WTC11 (cell line): Measurements from ENCODE around the gene B3GALT5. TPM values are rescaled to one million over a fixed set of nuclear protein-coding genes. Genes with fewer than 3 reads are reported as not detected.

Experiments used
- ATAC-seq: fragments of 200-7000 bp; cut with Tn5 transposase; 2 replicates; pipeline ENCODE4 v1.10.0; 2021; ENCODE audit warnings: mild to moderate bottlenecking, moderate library complexity
- CTCF ChIA-PET: fragments of 300-600 bp; sonication (Branson Sonifier 250); formaldehyde crosslinking; loops from one replicate; lab custom pipeline; 2021; ENCODE audit warnings: antibody characterized with exemption; lab: Charles Lee
- POLR2A ChIA-PET: fragments of 350-600 bp; sonication (Branson Sonifier 250); formaldehyde crosslinking; loops from one replicate; lab custom pipeline; 2021; ENCODE audit warnings: antibody characterized with exemption; lab: Charles Lee
- DNase-seq: peaks from one replicate; pipeline ENCODE4 v3.0.0; 2021; ENCODE audit warnings: low spot score
- H3K27ac Mint-ChIP-seq: 2 replicates; pipeline ENCODE4 v1.8.0; 2021; ENCODE audit warnings: mixed read lengths
- H3K27me3 Mint-ChIP-seq: 2 replicates; pipeline ENCODE4 v1.8.0; 2021; ENCODE audit warnings: low read depth, mild to moderate bottlenecking, moderate library complexity, mixed read lengths
- H3K36me3 Mint-ChIP-seq: 2 replicates; pipeline ENCODE4 v1.8.0; 2021; ENCODE audit warnings: mixed read lengths
- H3K4me1 Mint-ChIP-seq: 2 replicates; pipeline ENCODE4 v1.8.0; 2022; ENCODE audit warnings: mixed read lengths
- H3K4me3 Mint-ChIP-seq: 2 replicates; pipeline ENCODE4 v1.8.0; 2021; ENCODE audit warnings: mild to moderate bottlenecking, moderate library complexity, mixed read lengths
- H3K9me3 Mint-ChIP-seq: 2 replicates; pipeline ENCODE4 v1.8.0; 2021; ENCODE audit warnings: mixed read lengths
- AR ChIP-seq: fragments of 250-450 bp; sonication (Bioruptor Pico); IDR thresholded peaks from 2 replicates; pipeline ENCODE4 v1.9.0; 2021; ENCODE audit warnings: mild to moderate bottlenecking
- CREB1 ChIP-seq: sonication (generic); formaldehyde crosslinking; IDR thresholded peaks from 2 replicates; pipeline ENCODE4 v1.8.0; 2023; ENCODE audit warnings: mild to moderate bottlenecking, missing genetic modification reagents
- ESRRA ChIP-seq: sonication (generic); formaldehyde crosslinking; IDR thresholded peaks from 2 replicates; pipeline ENCODE4 v1.8.1; 2022; ENCODE audit warnings: mild to moderate bottlenecking, missing genetic modification reagents, borderline replicate concordance
- FOXK1 ChIP-seq: sonication (generic); formaldehyde crosslinking; IDR thresholded peaks from 2 replicates; pipeline ENCODE4 v1.8.0; 2022; ENCODE audit warnings: mild to moderate bottlenecking, moderate library complexity, missing genetic modification reagents
- GRHL2 ChIP-seq: fragments of 250-450 bp; sonication (Bioruptor Pico); IDR thresholded peaks from 2 replicates; pipeline ENCODE4 v1.8.0; 2022; ENCODE audit warnings: mild to moderate bottlenecking, moderate library complexity; ENCODE audit not compliant: insufficient replicate concordance, severe bottlenecking
- JUN ChIP-seq: sonication (generic); formaldehyde crosslinking; IDR thresholded peaks from 2 replicates; pipeline ENCODE4 v1.8.0; 2023; ENCODE audit warnings: mild to moderate bottlenecking, missing genetic modification reagents
- MYBL2 ChIP-seq: sonication (generic); formaldehyde crosslinking; IDR thresholded peaks from 2 replicates; pipeline ENCODE4 v1.8.1; 2023; ENCODE audit warnings: mild to moderate bottlenecking, moderate library complexity, missing genetic modification reagents
- NFYB ChIP-seq: sonication (generic); formaldehyde crosslinking; conservative IDR thresholded peaks from 2 replicates; pipeline ENCODE4 v1.8.0; 2022; ENCODE audit warnings: low read depth, missing genetic modification reagents
- NR1H2 ChIP-seq: sonication (generic); formaldehyde crosslinking; IDR thresholded peaks from 2 replicates; pipeline ENCODE4 v1.9.0; 2021; ENCODE audit warnings: mild to moderate bottlenecking, moderate library complexity, missing genetic modification reagents
- SOX15 ChIP-seq: fragments of 250-450 bp; sonication (Bioruptor Pico); IDR thresholded peaks from 2 replicates; pipeline ENCODE4 v1.9.0; 2021; ENCODE audit warnings: mild to moderate bottlenecking
- TEAD1 ChIP-seq: sonication (generic); formaldehyde crosslinking; IDR thresholded peaks from 2 replicates; pipeline ENCODE4 v1.8.0; 2022; ENCODE audit warnings: mild to moderate bottlenecking, missing genetic modification reagents
- ZBTB43 ChIP-seq: sonication (generic); formaldehyde crosslinking; IDR thresholded peaks from 2 replicates; pipeline ENCODE4 v1.8.1; 2023; ENCODE audit warnings: mild to moderate bottlenecking, missing genetic modification reagents
- ZNF121 ChIP-seq: sonication (generic); formaldehyde crosslinking; IDR thresholded peaks from 2 replicates; pipeline ENCODE4 v1.8.0; 2023; ENCODE audit warnings: missing genetic modification reagents
- ZNF219 ChIP-seq: sonication (generic); formaldehyde crosslinking; IDR thresholded peaks from 2 replicates; pipeline ENCODE4 v1.8.0; 2023; ENCODE audit warnings: missing genetic modification reagents, mild to moderate bottlenecking, borderline replicate concordance
- ZNF232 ChIP-seq: sonication (generic); formaldehyde crosslinking; IDR thresholded peaks from 2 replicates; pipeline ENCODE4 v1.8.0; 2022; ENCODE audit warnings: mild to moderate bottlenecking, missing genetic modification reagents
- ZNF425 ChIP-seq: fragments of 250-450 bp; sonication (Bioruptor Pico); conservative IDR thresholded peaks from 2 replicates; pipeline ENCODE4 v1.9.0; 2021; ENCODE audit warnings: mild to moderate bottlenecking
- total RNA-seq: library from RNA; stranded (reverse); gene quantifications from 3 replicates; pipeline ENCODE4 v1.2.3, GENCODE V29; 2021
- TF ChIP-seq, protein P1 (sequence below): fragments of 250-450 bp; sonication (Bioruptor Pico); IDR thresholded peaks from 2 replicates; pipeline ENCODE4 v1.9.0; 2021; ENCODE audit warnings: moderate library complexity, mild to moderate bottlenecking, inconsistent platforms, borderline replicate concordance

B3GALT5 gene
- total RNA-seq, 1 experiment from 2014 or later = 25.8 TPM

GRCh38 chr21:39625211-39625895 is 12.6 kb downstream of the B3GALT5 start:
- DNase-seq = no peak
- ChIA-PET POLR2A (no interaction called here), CTCF (no interaction called here)
- TF ChIP-seq ZNF219 (CRISPR knock-in tag) (no peak), ZNF232 (no peak), ZNF121 (CRISPR knock-in tag) (no peak), CREB1 (CRISPR knock-in tag) (no peak), JUN (no peak), ZNF425 (CRISPR knock-in tag) (no peak), NFYB (CRISPR knock-in tag) (no peak)
- peaks cover 66% of the 10 kb centered on the region for H3K4me1 Mint-ChIP-seq
- no peak; the same call in 1 of the 2 replicates for ATAC-seq
- H3K27me3 Mint-ChIP-seq = no peaks in the 10 kb centered on the region
- H3K36me3 Mint-ChIP-seq = peaks cover 50% of the 10 kb centered on the region
- H3K9me3 Mint-ChIP-seq = peaks cover 9% of the 10 kb centered on the region
- H3K4me3 Mint-ChIP-seq = no peak overlapping the region
- H3K27ac Mint-ChIP-seq = peak overlapping the region; percentile 38

- ChIA-PET POLR2A (no interaction called here), CTCF (no interaction called here)
- H3K4me3 Mint-ChIP-seq = no peak overlapping the region
- no peak for DNase-seq
- no peak for ATAC-seq
- H3K27me3 Mint-ChIP-seq = no peaks in the 10 kb centered on the region
- H3K9me3 Mint-ChIP-seq = peaks cover 6% of the 10 kb centered on the region
- TF ChIP-seq, protein P1, sequence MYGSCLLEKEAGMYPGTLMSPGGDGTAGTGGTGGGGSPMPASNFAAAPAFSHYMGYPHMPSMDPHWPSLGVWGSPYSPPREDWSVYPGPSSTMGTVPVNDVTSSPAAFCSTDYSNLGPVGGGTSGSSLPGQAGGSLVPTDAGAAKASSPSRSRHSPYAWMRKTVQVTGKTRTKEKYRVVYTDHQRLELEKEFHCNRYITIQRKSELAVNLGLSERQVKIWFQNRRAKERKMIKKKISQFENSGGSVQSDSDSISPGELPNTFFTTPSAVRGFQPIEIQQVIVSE = no peak
- TF ChIP-seq SOX15 (CRISPR knock-in tag) (no peak), AR (CRISPR knock-in tag) (no peak), MYBL2 (CRISPR knock-in tag) (no peak), FOXK1 (CRISPR knock-in tag) (no peak)
- peaks cover 85% of the 10 kb centered on the region for H3K4me1 Mint-ChIP-seq
- H3K27ac Mint-ChIP-seq = peak overlapping the region; percentile 66
- H3K36me3 Mint-ChIP-seq = peaks cover 52% of the 10 kb centered on the region
Measured at GRCh38 chr21:39628385-39628784, 15.6 kb downstream of the B3GALT5 start.

GRCh38 chr21:39630191-39630591 is 17.5 kb downstream of the B3GALT5 start:
- no peak overlapping the region for H3K4me3 Mint-ChIP-seq
- H3K36me3 Mint-ChIP-seq = peaks cover 40% of the 10 kb centered on the region
- no peaks in the 10 kb centered on the region for H3K27me3 Mint-ChIP-seq
- ChIA-PET CTCF (interaction anchor here (1.1 kb wide), 1 partner anchor 15 kb away, joined by 4 read pairs; no protein-coding TSS in a partner anchor), POLR2A (no interaction called here)
- H3K4me1 Mint-ChIP-seq = peaks cover 85% of the 10 kb centered on the region
- no peak for TF ChIP-seq NR1H2
- no peak for TF ChIP-seq ESRRA (CRISPR knock-in tag)
- TF ChIP-seq GRHL2 (CRISPR knock-in tag) = no peak
- TF ChIP-seq TEAD1 (CRISPR knock-in tag) = no peak
- no peak for TF ChIP-seq AR (CRISPR knock-in tag)
- TF ChIP-seq SOX15 (CRISPR knock-in tag) = no peak
- no peak for TF ChIP-seq ZNF232
- no peak for TF ChIP-seq ZBTB43 (CRISPR knock-in tag)
- H3K9me3 Mint-ChIP-seq = no peaks in the 10 kb centered on the region
- no peak for DNase-seq
- no peak for ATAC-seq
- 0 out of 2 replicates have a peak overlapping the region, but pooled peaks have one; percentile 61 for H3K27ac Mint-ChIP-seq
